Stimulated activated CD4-positive, alpha-beta T cell treated with anti-CD3 and anti-CD28 coated beads, Interleukin-2, amount 100 ng/mL, for 24 hours (primary cell): Measurements from ENCODE around the gene ZNF157.

Source experiments
- DNase-seq, 2 donors: peaks; one replicate each; pipeline ENCODE4 v3.0.0-alpha.2; 2020

ZNF157 gene

GRCh38 chrX:47447607-47448006 lies 77.2 kb downstream of the ZNF157 start:
- DNase-seq = no peak

- DNase-seq = no peak
Observed at GRCh38 chrX:47448165-47448806, 77.9 kb downstream of the ZNF157 start.

- DNase-seq = no peak
Observed at GRCh38 chrX:47452112-47452511, 81.7 kb downstream of the ZNF157 start.

GRCh38 chrX:47456080-47456479 lies 85.7 kb downstream of the ZNF157 start:
- DNase-seq = no peak

- no peak for DNase-seq
Observed at GRCh38 chrX:47458528-47458927, 88.2 kb downstream of the ZNF157 start.

GRCh38 chrX:47460561-47460960 lies 90.2 kb downstream of the ZNF157 start:
- no peak for DNase-seq
